Kidney epithelial cell (primary cell): ENCODE data around the gene VPS8. TPM values are rescaled to one million over a fixed set of nuclear protein-coding genes. Genes with fewer than 3 reads are reported as not detected.

Experiments
- DNase-seq: peaks from one replicate; pipeline ENCODE4 v3.0.0-alpha.2; 2010; ENCODE audit warnings: low read depth
- H3K27me3 ChIP-seq: 2 replicates; pipeline ENCODE4 v1.6.0; 2011; ENCODE audit warnings: low read length; ENCODE audit not compliant: control insufficient read depth, insufficient read depth
- H3K36me3 ChIP-seq: 2 replicates; pipeline ENCODE4 v1.5.1; 2011; ENCODE audit warnings: low read length; ENCODE audit not compliant: control insufficient read depth, insufficient read depth
- H3K4me3 ChIP-seq: 2 replicates; pipeline ENCODE4 v1.5.1; 2011; ENCODE audit warnings: low read depth, mild to moderate bottlenecking, control low read depth, low read length
- total RNA-seq: library from RNA; depleted of rRNA; stranded (reverse); fragments of >200 nt; gene quantifications from 2 replicates; pipeline ENCODE4 v1.2.3, GENCODE V29; 2015
- TF ChIP-seq, protein P1 (sequence below): IDR thresholded peaks from 2 replicates; pipeline ENCODE4 v1.5.1; 2011; ENCODE audit warnings: mild to moderate bottlenecking, moderate library complexity, low read length, control low read depth, inconsistent platforms; ENCODE audit not compliant: insufficient read depth, poor library complexity, severe bottlenecking

VPS8 gene
- total RNA-seq, 1 donor from 2014 or later = 31.9 TPM

DNA sequence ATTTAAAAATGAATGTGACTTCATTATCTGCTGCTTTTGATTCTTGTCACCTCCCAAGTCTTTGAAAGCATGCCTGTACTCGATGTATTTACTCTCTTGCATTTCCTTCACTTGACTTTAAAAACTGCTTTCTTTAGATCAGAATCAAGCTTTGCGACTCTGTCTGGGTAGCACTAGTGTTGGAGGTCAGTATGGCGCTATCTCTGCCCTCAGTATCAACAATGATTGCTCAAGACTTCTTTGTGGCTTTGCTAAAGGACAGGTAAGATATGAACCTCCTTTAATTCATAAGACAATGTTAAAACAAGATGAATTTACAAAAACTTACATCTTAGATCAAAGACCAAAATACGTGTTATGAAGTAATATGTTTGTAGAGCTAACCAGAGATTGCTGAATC lies 37.0 kb downstream of the VPS8 start:
- Histone ChIP-seq H3K36me3 (no peaks in the 10 kb centered on the region), H3K4me3 (no peak overlapping the region), H3K27me3 (no peaks in the 10 kb centered on the region)
- no peak for DNase-seq
- TF ChIP-seq, protein P1, sequence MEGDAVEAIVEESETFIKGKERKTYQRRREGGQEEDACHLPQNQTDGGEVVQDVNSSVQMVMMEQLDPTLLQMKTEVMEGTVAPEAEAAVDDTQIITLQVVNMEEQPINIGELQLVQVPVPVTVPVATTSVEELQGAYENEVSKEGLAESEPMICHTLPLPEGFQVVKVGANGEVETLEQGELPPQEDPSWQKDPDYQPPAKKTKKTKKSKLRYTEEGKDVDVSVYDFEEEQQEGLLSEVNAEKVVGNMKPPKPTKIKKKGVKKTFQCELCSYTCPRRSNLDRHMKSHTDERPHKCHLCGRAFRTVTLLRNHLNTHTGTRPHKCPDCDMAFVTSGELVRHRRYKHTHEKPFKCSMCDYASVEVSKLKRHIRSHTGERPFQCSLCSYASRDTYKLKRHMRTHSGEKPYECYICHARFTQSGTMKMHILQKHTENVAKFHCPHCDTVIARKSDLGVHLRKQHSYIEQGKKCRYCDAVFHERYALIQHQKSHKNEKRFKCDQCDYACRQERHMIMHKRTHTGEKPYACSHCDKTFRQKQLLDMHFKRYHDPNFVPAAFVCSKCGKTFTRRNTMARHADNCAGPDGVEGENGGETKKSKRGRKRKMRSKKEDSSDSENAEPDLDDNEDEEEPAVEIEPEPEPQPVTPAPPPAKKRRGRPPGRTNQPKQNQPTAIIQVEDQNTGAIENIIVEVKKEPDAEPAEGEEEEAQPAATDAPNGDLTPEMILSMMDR = no peak

DNA sequence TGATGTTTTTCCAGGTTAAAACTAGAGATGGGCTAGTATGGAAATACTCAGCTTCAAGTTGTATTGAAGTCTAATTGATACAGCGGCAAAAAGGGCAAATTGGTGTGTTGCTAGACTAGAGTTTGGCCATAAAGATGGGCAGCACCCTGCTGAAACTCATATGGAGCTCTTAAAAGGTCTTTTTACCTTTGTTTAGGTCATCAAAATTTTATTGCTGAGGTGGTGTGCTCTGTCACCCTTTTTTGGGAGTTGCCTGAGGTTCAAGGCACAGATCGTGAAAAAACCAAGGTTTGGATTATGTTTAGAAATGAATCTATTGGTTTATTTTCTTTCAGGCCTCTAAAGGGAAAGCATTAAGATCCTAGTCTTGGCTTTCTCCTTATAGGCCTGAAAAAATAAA lies 38.2 kb downstream of the VPS8 start:
- TF ChIP-seq, protein P1 = no peak

DNA sequence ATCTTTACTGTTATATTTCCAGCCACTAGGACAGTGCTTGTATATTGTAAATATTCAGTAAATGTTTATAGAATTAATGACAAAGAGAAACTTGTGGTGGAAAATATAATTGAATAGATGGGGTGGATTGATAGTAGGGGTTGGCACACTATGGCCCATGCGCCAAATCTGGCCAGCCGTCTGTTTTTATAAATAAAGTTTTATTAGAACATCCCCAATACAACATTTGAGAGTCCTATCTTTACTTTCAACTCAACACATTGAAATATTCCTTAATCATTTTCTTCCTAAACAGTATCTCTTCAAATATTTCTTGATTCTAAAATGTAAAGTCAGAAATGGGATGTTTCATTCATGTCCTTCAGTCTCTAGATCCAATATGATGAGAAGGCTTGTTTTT lies 45.1 kb downstream of the VPS8 start:
- H3K4me3 ChIP-seq = no peak overlapping the region
- H3K36me3 ChIP-seq = no peaks in the 10 kb centered on the region
- TF ChIP-seq, protein P1 = no peak
- no peak for DNase-seq
- no peaks in the 10 kb centered on the region for H3K27me3 ChIP-seq

More for the DNA sequence above, 38.2 kb downstream of the VPS8 start:
- Histone ChIP-seq H3K4me3 (no peak overlapping the region), H3K27me3 (no peaks in the 10 kb centered on the region), H3K36me3 (no peaks in the 10 kb centered on the region)
- no peak for DNase-seq

DNA sequence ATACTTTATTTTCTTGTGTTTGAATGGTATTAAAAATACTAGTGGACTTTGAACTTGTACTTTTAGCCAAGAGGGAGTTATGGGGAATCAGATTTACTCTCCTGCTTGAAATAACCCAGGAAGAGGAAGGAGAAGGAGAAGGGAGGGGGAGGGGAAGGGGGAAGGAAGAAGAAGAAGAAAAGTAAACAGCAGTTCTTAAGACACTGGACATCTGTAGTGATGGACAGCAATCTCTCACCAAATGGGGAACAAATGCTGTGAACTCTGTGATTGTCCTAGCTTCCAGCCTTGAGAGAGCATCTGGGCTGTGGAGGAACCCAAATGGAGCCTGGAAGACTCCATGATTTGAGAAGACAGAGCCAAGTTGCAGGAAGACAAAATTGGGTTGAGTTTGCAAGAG lies 52.0 kb downstream of the VPS8 start:
- no peak for DNase-seq
- no peak overlapping the region for H3K4me3 ChIP-seq
- TF ChIP-seq, protein P1 = no peak
- peaks cover 2% of the 10 kb centered on the region for H3K36me3 ChIP-seq
- no peaks in the 10 kb centered on the region for H3K27me3 ChIP-seq

DNA sequence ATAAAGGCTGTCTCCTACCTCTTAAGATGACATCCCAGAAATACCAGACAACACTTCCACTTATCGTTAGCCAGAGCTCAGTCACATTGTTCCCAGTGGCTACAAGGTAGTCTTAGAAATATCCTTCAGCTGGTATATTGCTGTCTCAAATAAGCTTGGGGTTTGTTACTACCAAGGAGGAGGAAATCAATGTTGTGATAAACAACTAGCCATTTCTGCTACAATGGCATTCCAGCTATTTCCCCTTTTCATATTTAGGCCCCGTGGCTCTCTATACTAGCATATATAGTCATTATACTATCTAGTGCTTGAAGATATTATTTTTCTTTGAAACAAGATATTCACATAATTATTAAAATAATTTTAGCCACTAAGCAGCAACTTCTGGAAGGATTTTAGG lies 56.5 kb downstream of the VPS8 start:
- TF ChIP-seq, protein P1 = no peak
- DNase-seq = no peak
- no peak overlapping the region for H3K4me3 ChIP-seq
- peaks cover 2% of the 10 kb centered on the region for H3K36me3 ChIP-seq
- H3K27me3 ChIP-seq = no peaks in the 10 kb centered on the region

DNA sequence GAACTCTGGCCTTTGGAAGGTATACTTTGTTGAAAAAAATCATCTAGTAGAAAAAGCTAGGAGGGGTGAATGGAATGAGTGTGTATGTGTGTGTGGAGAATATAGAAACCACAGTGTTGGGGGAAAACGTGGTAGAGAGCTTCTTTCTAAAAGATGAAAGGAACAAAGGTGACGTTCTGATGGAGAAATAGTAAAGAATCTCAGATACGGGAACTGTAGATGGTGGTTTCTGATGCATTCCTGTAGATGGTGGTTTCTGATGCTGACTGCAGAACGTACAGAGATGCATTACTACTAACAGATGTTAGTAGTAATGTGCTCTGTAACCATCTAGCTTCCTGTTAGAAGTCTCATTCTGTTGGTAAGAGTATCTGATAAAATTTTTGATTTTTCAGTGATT lies 60.2 kb downstream of the VPS8 start:
- DNase-seq = no peak
- TF ChIP-seq, protein P1 = no peak
- Histone ChIP-seq H3K36me3 (no peaks in the 10 kb centered on the region), H3K27me3 (no peaks in the 10 kb centered on the region), H3K4me3 (no peak overlapping the region)
